Measurements from ENCODE around the gene M1AP. TPM values are rescaled to one million over a fixed set of nuclear protein-coding genes. Genes with fewer than 3 reads are reported as not detected.

Gene M1AP
- total RNA-seq, 1 donor from 2014 or later, result 0.20 TPM

DNA sequence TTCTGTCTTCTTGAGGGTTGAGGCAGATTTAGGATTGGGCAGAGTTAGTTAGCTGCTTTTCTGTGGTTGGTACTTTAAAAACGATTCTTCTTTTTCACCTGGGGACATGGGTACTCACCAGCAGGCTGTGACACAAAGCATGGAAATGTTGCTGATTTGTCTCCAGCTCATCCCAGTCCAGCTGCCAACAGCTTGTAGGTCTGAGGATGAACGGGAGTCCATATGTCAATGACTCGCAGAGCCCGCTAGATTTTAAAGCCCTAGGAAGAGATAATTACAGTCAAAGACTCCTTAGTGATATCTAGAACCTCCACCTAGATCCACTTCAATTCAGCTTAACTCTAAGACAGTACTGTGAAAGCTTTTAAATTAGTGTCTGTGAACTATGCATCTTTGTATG, 72.8 kb downstream of the M1AP start:
- Histone ChIP-seq H2AFZ (ENCODE audit: low read depth, low read length) (no peak overlapping the region), H3K4me1 (ENCODE audit: insufficient read depth, low read length) (peaks cover 19% of the 10 kb centered on the region), H3K27me3 (ENCODE audit: insufficient read depth, low read length) (no peaks in the 10 kb centered on the region), H3K4me2 (ENCODE audit: low read length) (no peak overlapping the region), H3K36me3 (ENCODE audit: insufficient read depth, low read length) (no peaks in the 10 kb centered on the region), H3K4me3 (ENCODE audit: insufficient read depth, low read depth, low read length) (no peak overlapping the region), H3K79me2 (ENCODE audit: insufficient read depth, low read length) (no peaks in the 10 kb centered on the region), H3K9me3 (ENCODE audit: insufficient read depth, low read depth, low read length) (no peaks in the 10 kb centered on the region), H3K27ac (ENCODE audit: low read depth, low read length) (no peak overlapping the region), H4K20me1 (ENCODE audit: insufficient read depth, low read length) (no peaks in the 10 kb centered on the region), H3K9ac (ENCODE audit: low read length) (no peak overlapping the region)
- Mint-ChIP-seq H3K4me3 (ENCODE audit: unreplicated experiment) (no peak overlapping the region), H3K27ac (ENCODE audit: unreplicated experiment) (no peak overlapping the region), H3K4me1 (ENCODE audit: low read depth, unreplicated experiment) (peaks cover 13% of the 10 kb centered on the region), H3K36me3 (ENCODE audit: low read depth, unreplicated experiment) (peaks cover 1% of the 10 kb centered on the region), H3K9me3 (ENCODE audit: unreplicated experiment) (no peaks in the 10 kb centered on the region), H3K27me3 (ENCODE audit: low read depth, unreplicated experiment) (no peaks in the 10 kb centered on the region)
- DNase-seq (ENCODE audit: low read depth) (no peak), FAIRE-seq (no peak)
- TF ChIP-seq EZH2 (IDR thresholded peaks at IDR 0.05; ENCODE audit: insufficient read depth, low read length), result no peak
- TF ChIP-seq, protein P1, sequence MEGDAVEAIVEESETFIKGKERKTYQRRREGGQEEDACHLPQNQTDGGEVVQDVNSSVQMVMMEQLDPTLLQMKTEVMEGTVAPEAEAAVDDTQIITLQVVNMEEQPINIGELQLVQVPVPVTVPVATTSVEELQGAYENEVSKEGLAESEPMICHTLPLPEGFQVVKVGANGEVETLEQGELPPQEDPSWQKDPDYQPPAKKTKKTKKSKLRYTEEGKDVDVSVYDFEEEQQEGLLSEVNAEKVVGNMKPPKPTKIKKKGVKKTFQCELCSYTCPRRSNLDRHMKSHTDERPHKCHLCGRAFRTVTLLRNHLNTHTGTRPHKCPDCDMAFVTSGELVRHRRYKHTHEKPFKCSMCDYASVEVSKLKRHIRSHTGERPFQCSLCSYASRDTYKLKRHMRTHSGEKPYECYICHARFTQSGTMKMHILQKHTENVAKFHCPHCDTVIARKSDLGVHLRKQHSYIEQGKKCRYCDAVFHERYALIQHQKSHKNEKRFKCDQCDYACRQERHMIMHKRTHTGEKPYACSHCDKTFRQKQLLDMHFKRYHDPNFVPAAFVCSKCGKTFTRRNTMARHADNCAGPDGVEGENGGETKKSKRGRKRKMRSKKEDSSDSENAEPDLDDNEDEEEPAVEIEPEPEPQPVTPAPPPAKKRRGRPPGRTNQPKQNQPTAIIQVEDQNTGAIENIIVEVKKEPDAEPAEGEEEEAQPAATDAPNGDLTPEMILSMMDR (IDR thresholded peaks at IDR 0.05; ENCODE audit: insufficient read depth, low read depth, low read length), result no peak

GRCh38 chr2:74573747-74574562, 74.2 kb downstream of the M1AP start:
- Histone ChIP-seq H3K4me3 (ENCODE audit: insufficient read depth, low read depth, low read length) (peak overlapping the region; percentile 14), H3K36me3 (ENCODE audit: insufficient read depth, low read length) (no peaks in the 10 kb centered on the region), H3K9ac (ENCODE audit: low read length) (no peak overlapping the region), H3K79me2 (ENCODE audit: insufficient read depth, low read length) (no peaks in the 10 kb centered on the region), H3K27ac (ENCODE audit: low read depth, low read length) (no peak overlapping the region), H4K20me1 (ENCODE audit: insufficient read depth, low read length) (no peaks in the 10 kb centered on the region), H3K27me3 (ENCODE audit: insufficient read depth, low read length) (no peaks in the 10 kb centered on the region), H2AFZ (ENCODE audit: low read depth, low read length) (peak overlapping the region; percentile 28), H3K9me3 (ENCODE audit: insufficient read depth, low read depth, low read length) (no peaks in the 10 kb centered on the region), H3K4me1 (ENCODE audit: insufficient read depth, low read length) (peaks cover 19% of the 10 kb centered on the region), H3K4me2 (ENCODE audit: low read length) (peak overlapping the region; percentile 52)
- DNase-seq (ENCODE audit: low read depth) (no peak), FAIRE-seq (peak; percentile 52)
- H3K4me1 Mint-ChIP-seq (ENCODE audit: low read depth, unreplicated experiment), result peaks cover 13% of the 10 kb centered on the region
- H3K27me3 Mint-ChIP-seq (ENCODE audit: low read depth, unreplicated experiment), result no peaks in the 10 kb centered on the region
- TF ChIP-seq, protein P1 (IDR thresholded peaks at IDR 0.05; ENCODE audit: insufficient read depth, low read depth, low read length), result no peak
- TF ChIP-seq EZH2 (IDR thresholded peaks at IDR 0.05; ENCODE audit: insufficient read depth, low read length), result no peak
- H3K36me3 Mint-ChIP-seq (ENCODE audit: low read depth, unreplicated experiment), result peaks cover 1% of the 10 kb centered on the region
- no peaks in the 10 kb centered on the region for H3K9me3 Mint-ChIP-seq (ENCODE audit: unreplicated experiment)
- no peak overlapping the region for H3K4me3 Mint-ChIP-seq (ENCODE audit: unreplicated experiment)
- H3K27ac Mint-ChIP-seq (ENCODE audit: unreplicated experiment), result peak overlapping the region; percentile 4

Data from astrocyte (in vitro differentiated cells and primary cell).